ENCODE data around the gene TMEM30B. TPM values are rescaled to one million over a fixed set of nuclear protein-coding genes. Genes with fewer than 3 reads are reported as not detected.

Gene TMEM30B
- total and polyA plus RNA-seq, 2 of the 4 experiments (the other 2 are of a cell fraction) = 0.03 TPM; not detected in 1

- dilution Hi-C loops (cut with HindIII; ENCODE audit: low sequenced_read_pairs, unreplicated experiment) (no loop called here), intact Hi-C loops (cut with micrococcal nuclease) (no loop called here), in situ Hi-C loops (cut with MboI; ENCODE audit: low sequenced_read_pairs) (loop anchor here (10.0 kb wide), 1 partner anchor 936 kb away; no protein-coding TSS in a partner anchor)
- BruUV-seq (replicated peaks) = no TSS peak
- H4K8ac ChIP-seq (ENCODE audit: low read depth in 2 of 2, low read length in 2 of 2) = peak overlapping the region in 1 of 2 experiments; percentile 72; a peak in 1 of 4 replicates
- TF ChIP-seq CTCF (conservative IDR thresholded peaks at IDR 0.05; ENCODE audit: low read depth, low read length) = peak; percentile 28
- TF ChIP-seq MAZ (IDR thresholded peaks at IDR 0.05; ENCODE audit: borderline replicate concordance, low read depth, low read length) = no peak
- no peak for TF ChIP-seq MAFK (IDR thresholded peaks at IDR 0.05; ENCODE audit: low read depth, low read length)
- no peak overlapping the region for H3K56ac ChIP-seq (ENCODE audit: extremely low read depth, insufficient read depth, low read length)
- peak overlapping the region; percentile 41 for H2BK120ac ChIP-seq (ENCODE audit: low read depth, low read length)
- peaks cover 8% of the 10 kb centered on the region; the same call in 1 of the 2 replicates for H3K9me3 ChIP-seq (ENCODE audit: control insufficient read depth, insufficient read depth, low read length)
- no peaks in the 10 kb centered on the region for H4K20me1 ChIP-seq (ENCODE audit: insufficient read depth, low read length)
- no peak overlapping the region for H3K14ac ChIP-seq (replicated peaks; ENCODE audit: low read depth, low read length)
- ATAC-seq (ENCODE audit: low read depth) (peak; percentile 82), DNase-seq (peak; percentile 34)
- H3K9me1 ChIP-seq (ENCODE audit: insufficient read depth, low read length) = no peaks in the 10 kb centered on the region
- H2BK5ac ChIP-seq (ENCODE audit: low read depth, low read length, poor library complexity, severe bottlenecking) = no peak overlapping the region
- peak overlapping the region; percentile 74 for H2AK9ac ChIP-seq (replicated peaks; ENCODE audit: low read depth, low read length, poor library complexity)
- peak overlapping the region; percentile 22 for H3K4me3 ChIP-seq (ENCODE audit: insufficient read depth, low read depth, low read length)
- no peak overlapping the region; the same call in 1 of the 2 replicates for H2BK20ac ChIP-seq (ENCODE audit: low read depth, low read length)
- peaks cover 25% of the 10 kb centered on the region for H3K27me3 ChIP-seq (ENCODE audit: control insufficient read depth, insufficient read depth, low read length)
- H3K79me1 ChIP-seq (ENCODE audit: low read depth in 1 of 2, low read length in 2 of 2) = no peaks in the 10 kb centered on the region
- 6% methylated on average over 31 of the region's 81 CpGs; no CpG with 5 or more reads in 1 of the 2 experiments for WGBS, 2 experiments (ENCODE audit: extremely low coverage in 2 of 2, insufficient read length in 1 of 2)
- H3K4me2 ChIP-seq (ENCODE audit: low read depth, low read length) = peak overlapping the region; percentile 9
- H3K18ac ChIP-seq (ENCODE audit: low read depth, low read length) = no peak overlapping the region
- CTCF ChIA-PET = no interaction called here
- no peak overlapping the region; the same call in 1 of the 2 replicates for H4K91ac ChIP-seq (ENCODE audit: insufficient read depth, low read depth, low read length)
- no peaks in the 10 kb centered on the region for H3K4me1 ChIP-seq (ENCODE audit: control insufficient read depth, insufficient read depth, low read length)
- H2AFZ ChIP-seq (replicated peaks; ENCODE audit: low read length, poor library complexity) = peak overlapping the region; percentile 94
- peak overlapping the region; percentile 21; the same call in 1 of the 3 replicates for H2BK15ac ChIP-seq (ENCODE audit: low read depth, low read length)
- no peak overlapping the region for H3K23ac ChIP-seq (ENCODE audit: low read depth, low read length)
- H3K4ac ChIP-seq (ENCODE audit: low read depth, low read length) = peak overlapping the region; percentile 63; the same call in 1 of the 2 replicates
- POLR2A ChIA-PET (ENCODE audit: unreplicated experiment) = no interaction called here
- no peaks in the 10 kb centered on the region for H3K36me3 ChIP-seq (ENCODE audit: control insufficient read depth, insufficient read depth, low read length)
- no peak overlapping the region for H3K27ac ChIP-seq (ENCODE audit: insufficient read depth, low read length)
- H4K5ac ChIP-seq (ENCODE audit: low read depth, low read length) = no peak overlapping the region; the same call in 1 of the 2 replicates
- H2AK5ac ChIP-seq (ENCODE audit: low read depth, low read length) = no peak overlapping the region
- no peak overlapping the region for H3K9ac ChIP-seq (ENCODE audit: low read depth, low read length)
Measured at GRCh38 chr14:61280526-61281185, 482 bp downstream of the TMEM30B start.

All from IMR-90 (cell line).